ENCODE results near the gene EPAS1. TPM values are rescaled to one million over a fixed set of nuclear protein-coding genes. Genes with fewer than 3 reads are reported as not detected.

The EPAS1 gene
- total RNA-seq, 1 experiment from 2014 or later: 8.5 TPM

DNA sequence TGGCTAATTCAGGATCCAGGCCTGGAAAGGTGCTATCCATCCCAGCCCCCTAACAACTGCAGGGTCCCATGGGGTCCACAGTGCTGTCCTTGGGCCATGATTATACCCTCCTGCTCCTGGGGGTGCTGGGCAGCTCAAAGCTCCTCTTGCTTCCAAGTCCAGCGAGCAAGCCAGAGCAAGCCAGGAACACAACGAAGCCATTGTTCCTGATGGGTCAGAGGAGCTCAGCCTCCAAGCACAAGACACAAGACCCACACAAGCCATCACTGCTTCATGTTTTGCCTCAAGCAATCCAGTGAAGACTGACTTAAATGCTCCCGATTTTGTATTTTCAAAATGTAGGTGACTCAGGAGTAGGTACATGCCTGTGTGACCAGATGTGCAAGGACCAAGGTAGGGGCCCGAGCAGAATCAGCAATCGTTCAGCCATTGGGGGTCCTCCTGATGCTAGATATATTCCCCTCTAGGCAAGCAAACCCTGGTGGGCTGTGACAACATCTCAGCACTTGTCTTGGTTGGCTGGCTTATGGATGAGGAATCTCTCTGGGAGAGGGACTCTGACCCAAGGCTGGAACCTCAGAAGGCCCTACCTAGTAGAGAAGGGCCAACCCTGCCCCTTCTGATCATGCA is 90.8 kb downstream of the EPAS1 start (continued):
- TF ChIP-seq, protein P1, sequence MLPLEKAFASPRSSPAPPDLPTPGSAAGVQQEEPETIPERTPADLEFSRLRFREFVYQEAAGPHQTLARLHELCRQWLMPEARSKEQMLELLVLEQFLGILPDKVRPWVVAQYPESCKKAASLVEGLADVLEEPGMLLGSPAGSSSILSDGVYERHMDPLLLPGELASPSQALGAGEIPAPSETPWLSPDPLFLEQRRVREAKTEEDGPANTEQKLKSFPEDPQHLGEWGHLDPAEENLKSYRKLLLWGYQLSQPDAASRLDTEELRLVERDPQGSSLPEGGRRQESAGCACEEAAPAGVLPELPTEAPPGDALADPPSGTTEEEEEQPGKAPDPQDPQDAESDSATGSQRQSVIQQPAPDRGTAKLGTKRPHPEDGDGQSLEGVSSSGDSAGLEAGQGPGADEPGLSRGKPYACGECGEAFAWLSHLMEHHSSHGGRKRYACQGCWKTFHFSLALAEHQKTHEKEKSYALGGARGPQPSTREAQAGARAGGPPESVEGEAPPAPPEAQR (CRISPR knock-in tag; IDR thresholded peaks at IDR 0.05): no peak
- TF ChIP-seq IRF2 (CRISPR knock-in tag; IDR thresholded peaks at IDR 0.05; ENCODE audit: borderline replicate concordance, low read depth) (no peak), FOXJ3 (CRISPR knock-in tag; IDR thresholded peaks at IDR 0.05; ENCODE audit: borderline replicate concordance) (no peak), MYBL2 (CRISPR knock-in tag; IDR thresholded peaks at IDR 0.05) (no peak), ESRRA (CRISPR knock-in tag; IDR thresholded peaks at IDR 0.05; ENCODE audit: borderline replicate concordance) (no peak)
- TF ChIP-seq, protein P2, sequence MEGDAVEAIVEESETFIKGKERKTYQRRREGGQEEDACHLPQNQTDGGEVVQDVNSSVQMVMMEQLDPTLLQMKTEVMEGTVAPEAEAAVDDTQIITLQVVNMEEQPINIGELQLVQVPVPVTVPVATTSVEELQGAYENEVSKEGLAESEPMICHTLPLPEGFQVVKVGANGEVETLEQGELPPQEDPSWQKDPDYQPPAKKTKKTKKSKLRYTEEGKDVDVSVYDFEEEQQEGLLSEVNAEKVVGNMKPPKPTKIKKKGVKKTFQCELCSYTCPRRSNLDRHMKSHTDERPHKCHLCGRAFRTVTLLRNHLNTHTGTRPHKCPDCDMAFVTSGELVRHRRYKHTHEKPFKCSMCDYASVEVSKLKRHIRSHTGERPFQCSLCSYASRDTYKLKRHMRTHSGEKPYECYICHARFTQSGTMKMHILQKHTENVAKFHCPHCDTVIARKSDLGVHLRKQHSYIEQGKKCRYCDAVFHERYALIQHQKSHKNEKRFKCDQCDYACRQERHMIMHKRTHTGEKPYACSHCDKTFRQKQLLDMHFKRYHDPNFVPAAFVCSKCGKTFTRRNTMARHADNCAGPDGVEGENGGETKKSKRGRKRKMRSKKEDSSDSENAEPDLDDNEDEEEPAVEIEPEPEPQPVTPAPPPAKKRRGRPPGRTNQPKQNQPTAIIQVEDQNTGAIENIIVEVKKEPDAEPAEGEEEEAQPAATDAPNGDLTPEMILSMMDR (IDR thresholded peaks at IDR 0.05): no peak
- TF ChIP-seq, protein P3, sequence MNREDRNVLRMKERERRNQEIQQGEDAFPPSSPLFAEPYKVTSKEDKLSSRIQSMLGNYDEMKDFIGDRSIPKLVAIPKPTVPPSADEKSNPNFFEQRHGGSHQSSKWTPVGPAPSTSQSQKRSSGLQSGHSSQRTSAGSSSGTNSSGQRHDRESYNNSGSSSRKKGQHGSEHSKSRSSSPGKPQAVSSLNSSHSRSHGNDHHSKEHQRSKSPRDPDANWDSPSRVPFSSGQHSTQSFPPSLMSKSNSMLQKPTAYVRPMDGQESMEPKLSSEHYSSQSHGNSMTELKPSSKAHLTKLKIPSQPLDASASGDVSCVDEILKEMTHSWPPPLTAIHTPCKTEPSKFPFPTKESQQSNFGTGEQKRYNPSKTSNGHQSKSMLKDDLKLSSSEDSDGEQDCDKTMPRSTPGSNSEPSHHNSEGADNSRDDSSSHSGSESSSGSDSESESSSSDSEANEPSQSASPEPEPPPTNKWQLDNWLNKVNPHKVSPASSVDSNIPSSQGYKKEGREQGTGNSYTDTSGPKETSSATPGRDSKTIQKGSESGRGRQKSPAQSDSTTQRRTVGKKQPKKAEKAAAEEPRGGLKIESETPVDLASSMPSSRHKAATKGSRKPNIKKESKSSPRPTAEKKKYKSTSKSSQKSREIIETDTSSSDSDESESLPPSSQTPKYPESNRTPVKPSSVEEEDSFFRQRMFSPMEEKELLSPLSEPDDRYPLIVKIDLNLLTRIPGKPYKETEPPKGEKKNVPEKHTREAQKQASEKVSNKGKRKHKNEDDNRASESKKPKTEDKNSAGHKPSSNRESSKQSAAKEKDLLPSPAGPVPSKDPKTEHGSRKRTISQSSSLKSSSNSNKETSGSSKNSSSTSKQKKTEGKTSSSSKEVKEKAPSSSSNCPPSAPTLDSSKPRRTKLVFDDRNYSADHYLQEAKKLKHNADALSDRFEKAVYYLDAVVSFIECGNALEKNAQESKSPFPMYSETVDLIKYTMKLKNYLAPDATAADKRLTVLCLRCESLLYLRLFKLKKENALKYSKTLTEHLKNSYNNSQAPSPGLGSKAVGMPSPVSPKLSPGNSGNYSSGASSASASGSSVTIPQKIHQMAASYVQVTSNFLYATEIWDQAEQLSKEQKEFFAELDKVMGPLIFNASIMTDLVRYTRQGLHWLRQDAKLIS (CRISPR knock-in tag; IDR thresholded peaks at IDR 0.05; ENCODE audit: borderline replicate concordance): no peak
- TF ChIP-seq, protein P4, sequence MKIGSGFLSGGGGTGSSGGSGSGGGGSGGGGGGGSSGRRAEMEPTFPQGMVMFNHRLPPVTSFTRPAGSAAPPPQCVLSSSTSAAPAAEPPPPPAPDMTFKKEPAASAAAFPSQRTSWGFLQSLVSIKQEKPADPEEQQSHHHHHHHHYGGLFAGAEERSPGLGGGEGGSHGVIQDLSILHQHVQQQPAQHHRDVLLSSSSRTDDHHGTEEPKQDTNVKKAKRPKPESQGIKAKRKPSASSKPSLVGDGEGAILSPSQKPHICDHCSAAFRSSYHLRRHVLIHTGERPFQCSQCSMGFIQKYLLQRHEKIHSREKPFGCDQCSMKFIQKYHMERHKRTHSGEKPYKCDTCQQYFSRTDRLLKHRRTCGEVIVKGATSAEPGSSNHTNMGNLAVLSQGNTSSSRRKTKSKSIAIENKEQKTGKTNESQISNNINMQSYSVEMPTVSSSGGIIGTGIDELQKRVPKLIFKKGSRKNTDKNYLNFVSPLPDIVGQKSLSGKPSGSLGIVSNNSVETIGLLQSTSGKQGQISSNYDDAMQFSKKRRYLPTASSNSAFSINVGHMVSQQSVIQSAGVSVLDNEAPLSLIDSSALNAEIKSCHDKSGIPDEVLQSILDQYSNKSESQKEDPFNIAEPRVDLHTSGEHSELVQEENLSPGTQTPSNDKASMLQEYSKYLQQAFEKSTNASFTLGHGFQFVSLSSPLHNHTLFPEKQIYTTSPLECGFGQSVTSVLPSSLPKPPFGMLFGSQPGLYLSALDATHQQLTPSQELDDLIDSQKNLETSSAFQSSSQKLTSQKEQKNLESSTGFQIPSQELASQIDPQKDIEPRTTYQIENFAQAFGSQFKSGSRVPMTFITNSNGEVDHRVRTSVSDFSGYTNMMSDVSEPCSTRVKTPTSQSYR (CRISPR knock-in tag; IDR thresholded peaks at IDR 0.05): no peak

DNA sequence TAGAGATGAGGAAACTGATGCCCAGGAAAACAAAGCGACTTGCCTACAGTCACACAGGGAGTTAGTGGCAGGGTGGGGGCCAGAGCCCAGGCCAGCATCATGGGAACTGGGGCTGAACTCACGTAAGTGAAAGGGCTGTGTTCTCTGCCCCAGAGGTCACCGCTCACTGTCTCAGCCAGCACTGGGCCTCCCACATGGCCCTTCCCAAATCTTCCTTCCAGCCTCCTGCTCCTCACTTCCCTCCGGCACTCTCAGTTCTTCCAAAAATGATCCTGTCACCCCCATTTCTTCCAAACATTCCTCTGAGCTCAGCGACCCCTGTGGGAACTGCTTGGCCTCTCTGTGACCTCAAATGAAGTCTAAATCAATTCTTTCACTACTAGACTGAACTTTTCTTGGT is 91.7 kb downstream of the EPAS1 start:
- Mint-ChIP-seq H3K27me3 (ENCODE audit: low read depth) (no peaks in the 10 kb centered on the region), H3K27ac (no peak overlapping the region), H3K9me3 (no peaks in the 10 kb centered on the region), H3K4me3 (no peak overlapping the region), H3K36me3 (no peaks in the 10 kb centered on the region), H3K4me1 (no peaks in the 10 kb centered on the region)
- no peak for ATAC-seq
- no peak for DNase-seq (ENCODE audit: low spot score)
- ChIA-PET POLR2A (no interaction called here), CTCF (interaction anchor here (0.8 kb wide), 1 partner anchor 23 kb away, joined by 3 read pairs; no protein-coding TSS in a partner anchor)
- TF ChIP-seq CREM (CRISPR knock-in tag; IDR thresholded peaks at IDR 0.05) (no peak), JAZF1 (CRISPR knock-in tag; IDR thresholded peaks at IDR 0.05) (no peak), ZNF416 (CRISPR knock-in tag; IDR thresholded peaks at IDR 0.05) (no peak), GABPB1 (CRISPR knock-in tag; IDR thresholded peaks at IDR 0.05) (no peak)
- TF ChIP-seq, protein P5, sequence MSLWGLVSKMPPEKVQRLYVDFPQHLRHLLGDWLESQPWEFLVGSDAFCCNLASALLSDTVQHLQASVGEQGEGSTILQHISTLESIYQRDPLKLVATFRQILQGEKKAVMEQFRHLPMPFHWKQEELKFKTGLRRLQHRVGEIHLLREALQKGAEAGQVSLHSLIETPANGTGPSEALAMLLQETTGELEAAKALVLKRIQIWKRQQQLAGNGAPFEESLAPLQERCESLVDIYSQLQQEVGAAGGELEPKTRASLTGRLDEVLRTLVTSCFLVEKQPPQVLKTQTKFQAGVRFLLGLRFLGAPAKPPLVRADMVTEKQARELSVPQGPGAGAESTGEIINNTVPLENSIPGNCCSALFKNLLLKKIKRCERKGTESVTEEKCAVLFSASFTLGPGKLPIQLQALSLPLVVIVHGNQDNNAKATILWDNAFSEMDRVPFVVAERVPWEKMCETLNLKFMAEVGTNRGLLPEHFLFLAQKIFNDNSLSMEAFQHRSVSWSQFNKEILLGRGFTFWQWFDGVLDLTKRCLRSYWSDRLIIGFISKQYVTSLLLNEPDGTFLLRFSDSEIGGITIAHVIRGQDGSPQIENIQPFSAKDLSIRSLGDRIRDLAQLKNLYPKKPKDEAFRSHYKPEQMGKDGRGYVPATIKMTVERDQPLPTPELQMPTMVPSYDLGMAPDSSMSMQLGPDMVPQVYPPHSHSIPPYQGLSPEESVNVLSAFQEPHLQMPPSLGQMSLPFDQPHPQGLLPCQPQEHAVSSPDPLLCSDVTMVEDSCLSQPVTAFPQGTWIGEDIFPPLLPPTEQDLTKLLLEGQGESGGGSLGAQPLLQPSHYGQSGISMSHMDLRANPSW (CRISPR knock-in tag; conservative IDR thresholded peaks at IDR 0.05; ENCODE audit: low read depth): no peak

Data from WTC11 (cell line).